ENCODE results near the gene PIEZO1.

GRCh38 chr16:88744577-88745521 is 40.2 kb downstream of the PIEZO1 start:
- TF ChIP-seq POLR2AphosphoS5 (IDR thresholded peaks at IDR 0.05) (no peak), CTCF (IDR thresholded peaks at IDR 0.05) (no peak), POLR2A (IDR thresholded peaks at IDR 0.05) (no peak)
